ENCODE data around the gene TLE7. TPM values are rescaled to one million over a fixed set of nuclear protein-coding genes. Genes with fewer than 3 reads are reported as not detected.
A peak's percentile ranks its signal among the peaks of the same experiment; 100 is the strongest.

TLE7 gene
- polyA plus RNA-seq, 6 donors from 2014 or later = not detected

- peaks cover 2 to 6% (median 4%) of the 10 kb centered on the region in 3 donors for H3K4me1 Mint-ChIP-seq
- peaks cover 4 to 23% (median 16%) of the 10 kb centered on the region in 7 donors for H3K9me3 Mint-ChIP-seq
- no peak overlapping the region for H3K4me3 Mint-ChIP-seq
- no peak overlapping the region for H3K27ac Mint-ChIP-seq
- DNase-seq (no peak), ATAC-seq (ENCODE audit: low read depth in 2 of 2) (no peak)
- peaks cover 0 to 4% of the 10 kb centered on the region in 2 donors for H3K36me3 Mint-ChIP-seq
- peaks cover 10 to 45% (median 43%) of the 10 kb centered on the region in 3 donors for H3K27me3 Mint-ChIP-seq
These were observed 1.0 kb downstream of the TLE7 start for GRCh38 chr16:71440669-71441347.

GRCh38 chr16:71439523-71439922 is 2.3 kb downstream of the TLE7 start:
- peaks cover 4 to 11% (median 10%) of the 10 kb centered on the region in 7 donors for H3K9me3 Mint-ChIP-seq
- ATAC-seq (ENCODE audit: low read depth in 2 of 2) (no peak), DNase-seq (no peak)
- peaks cover 13 to 45% (median 45%) of the 10 kb centered on the region in 3 donors for H3K27me3 Mint-ChIP-seq
- H3K4me3 Mint-ChIP-seq = no peak overlapping the region
- H3K27ac Mint-ChIP-seq = no peak overlapping the region
- no peaks in the 10 kb centered on the region for H3K36me3 Mint-ChIP-seq
- H3K4me1 Mint-ChIP-seq = peaks cover 2 to 6% (median 4%) of the 10 kb centered on the region in 3 donors

- Mint-ChIP-seq H3K27ac (no peak overlapping the region), H3K27me3 (peaks cover 18 to 72% (median 63%) of the 10 kb centered on the region in 3 donors), H3K4me3 (peak overlapping the region in 1 of 8 donors; percentile 13), H3K36me3 (no peaks in the 10 kb centered on the region), H3K9me3 (peaks cover 0 to 6% (median 0%) of the 10 kb centered on the region in 7 donors), H3K4me1 (peaks cover 2 to 6% (median 4%) of the 10 kb centered on the region in 3 donors)
- DNase-seq (no peak), ATAC-seq (ENCODE audit: low read depth in 2 of 2) (no peak)
These were observed 5.4 kb downstream of the TLE7 start for GRCh38 chr16:71436473-71436872.

- peaks cover 27 to 76% (median 62%) of the 10 kb centered on the region in 3 donors for H3K27me3 Mint-ChIP-seq
- H3K9me3 Mint-ChIP-seq = peaks cover 0 to 11% (median 8%) of the 10 kb centered on the region in 7 donors
- no peaks in the 10 kb centered on the region for H3K4me1 Mint-ChIP-seq
- no peak overlapping the region for H3K27ac Mint-ChIP-seq
- ATAC-seq (ENCODE audit: low read depth in 2 of 2) = no peak
- DNase-seq = no peak
- H3K36me3 Mint-ChIP-seq = no peaks in the 10 kb centered on the region
- H3K4me3 Mint-ChIP-seq = no peak overlapping the region
These were observed 8.9 kb downstream of the TLE7 start for GRCh38 chr16:71432906-71433305.

GRCh38 chr16:71431991-71432390 is 9.9 kb downstream of the TLE7 start:
- DNase-seq (no peak), ATAC-seq (ENCODE audit: low read depth in 2 of 2) (no peak)
- Mint-ChIP-seq H3K4me1 (no peaks in the 10 kb centered on the region), H3K9me3 (peaks cover 0 to 13% (median 9%) of the 10 kb centered on the region in 7 donors), H3K36me3 (no peaks in the 10 kb centered on the region), H3K27ac (no peak overlapping the region), H3K27me3 (peaks cover 26 to 71% (median 62%) of the 10 kb centered on the region in 3 donors), H3K4me3 (no peak overlapping the region)

GRCh38 chr16:71431176-71431575 is 10.7 kb downstream of the TLE7 start:
- Mint-ChIP-seq H3K27me3 (peaks cover 24 to 71% (median 62%) of the 10 kb centered on the region in 3 donors), H3K36me3 (no peaks in the 10 kb centered on the region), H3K27ac (no peak overlapping the region), H3K4me1 (peaks cover 3 to 6% (median 3%) of the 10 kb centered on the region in 3 donors), H3K4me3 (no peak overlapping the region), H3K9me3 (peaks cover 0 to 13% (median 9%) of the 10 kb centered on the region in 7 donors)
- ATAC-seq (ENCODE audit: low read depth in 2 of 2) (no peak), DNase-seq (no peak)

- no peak for ATAC-seq (ENCODE audit: low read depth in 2 of 2)
- H3K9me3 Mint-ChIP-seq = peaks cover 0 to 13% (median 9%) of the 10 kb centered on the region in 7 donors
- peaks cover 20 to 71% (median 63%) of the 10 kb centered on the region in 3 donors for H3K27me3 Mint-ChIP-seq
- no peak overlapping the region for H3K27ac Mint-ChIP-seq
- H3K4me1 Mint-ChIP-seq = peaks cover 5 to 7% (median 6%) of the 10 kb centered on the region in 3 donors
- DNase-seq = no peak
- H3K4me3 Mint-ChIP-seq = no peak overlapping the region
- no peaks in the 10 kb centered on the region for H3K36me3 Mint-ChIP-seq
These were observed 11.1 kb downstream of the TLE7 start for GRCh38 chr16:71430744-71431143.

- DNase-seq (no peak), ATAC-seq (ENCODE audit: low read depth in 2 of 2) (no peak)
- Mint-ChIP-seq H3K4me1 (peaks cover 5 to 9% (median 6%) of the 10 kb centered on the region in 3 donors), H3K36me3 (no peaks in the 10 kb centered on the region), H3K4me3 (no peak overlapping the region), H3K27ac (peak overlapping the region in 1 of 6 donors; percentile 59), H3K27me3 (peaks cover 27 to 81% (median 75%) of the 10 kb centered on the region in 3 donors), H3K9me3 (peaks cover 0 to 15% (median 9%) of the 10 kb centered on the region in 7 donors)
These were observed 12.3 kb downstream of the TLE7 start for GRCh38 chr16:71429581-71429980.

GRCh38 chr16:71428883-71429282 is 13.0 kb downstream of the TLE7 start:
- H3K4me1 Mint-ChIP-seq = peaks cover 5 to 10% (median 9%) of the 10 kb centered on the region in 3 donors
- H3K27ac Mint-ChIP-seq = no peak overlapping the region
- H3K36me3 Mint-ChIP-seq = no peaks in the 10 kb centered on the region
- no peak overlapping the region for H3K4me3 Mint-ChIP-seq
- H3K9me3 Mint-ChIP-seq = peaks cover 0 to 17% (median 9%) of the 10 kb centered on the region in 7 donors
- H3K27me3 Mint-ChIP-seq = peaks cover 24 to 88% (median 76%) of the 10 kb centered on the region in 3 donors
- no peak for ATAC-seq (ENCODE audit: low read depth in 2 of 2)
- no peak for DNase-seq

GRCh38 chr16:71428385-71428784 is 13.5 kb downstream of the TLE7 start:
- Mint-ChIP-seq H3K27ac (no peak overlapping the region), H3K9me3 (peaks cover 0 to 17% (median 9%) of the 10 kb centered on the region in 7 donors), H3K4me1 (peaks cover 5 to 10% (median 9%) of the 10 kb centered on the region in 3 donors), H3K27me3 (peaks cover 22 to 92% (median 73%) of the 10 kb centered on the region in 3 donors), H3K4me3 (no peak overlapping the region), H3K36me3 (no peaks in the 10 kb centered on the region)
- ATAC-seq (ENCODE audit: low read depth in 2 of 2) (no peak), DNase-seq (no peak)

GRCh38 chr16:71426880-71427615 is 14.8 kb downstream of the TLE7 start:
- DNase-seq (no peak), ATAC-seq (ENCODE audit: low read depth in 2 of 2) (no peak)
- Mint-ChIP-seq H3K27ac (peak overlapping the region in 3 of 6 donors; percentile 48 to 87 (median 74)), H3K4me1 (peaks cover 5 to 10% (median 9%) of the 10 kb centered on the region in 3 donors), H3K9me3 (peaks cover 0 to 17% (median 9%) of the 10 kb centered on the region in 7 donors), H3K4me3 (peak overlapping the region in 3 of 8 donors; percentile 65 to 85 (median 74)), H3K36me3 (no peaks in the 10 kb centered on the region), H3K27me3 (peaks cover 22 to 80% (median 62%) of the 10 kb centered on the region in 3 donors)

GRCh38 chr16:71426069-71426879 is 15.6 kb downstream of the TLE7 start:
- H3K4me3 Mint-ChIP-seq = peak overlapping the region in 4 of 8 donors; percentile 10 to 85 (median 62)
- ATAC-seq (ENCODE audit: low read depth in 2 of 2) (peak; percentile 9 to 28), DNase-seq (no peak)
- H3K27me3 Mint-ChIP-seq = peaks cover 22 to 72% (median 57%) of the 10 kb centered on the region in 3 donors
- peaks cover 0 to 17% (median 9%) of the 10 kb centered on the region in 7 donors for H3K9me3 Mint-ChIP-seq
- H3K36me3 Mint-ChIP-seq = no peaks in the 10 kb centered on the region
- peaks cover 5 to 10% (median 9%) of the 10 kb centered on the region in 3 donors for H3K4me1 Mint-ChIP-seq
- H3K27ac Mint-ChIP-seq = peak overlapping the region in 3 of 6 donors; percentile 48 to 87 (median 74)

- H3K4me1 Mint-ChIP-seq = peaks cover 5 to 10% (median 9%) of the 10 kb centered on the region in 3 donors
- ATAC-seq (ENCODE audit: low read depth in 2 of 2) (no peak), DNase-seq (no peak)
- no peaks in the 10 kb centered on the region for H3K36me3 Mint-ChIP-seq
- no peak overlapping the region for H3K27ac Mint-ChIP-seq
- peak overlapping the region in 3 of 8 donors; percentile 45 to 61 (median 54) for H3K4me3 Mint-ChIP-seq
- peaks cover 0 to 17% (median 9%) of the 10 kb centered on the region in 7 donors for H3K9me3 Mint-ChIP-seq
- peaks cover 19 to 66% (median 62%) of the 10 kb centered on the region in 3 donors for H3K27me3 Mint-ChIP-seq
These were observed 16.1 kb downstream of the TLE7 start for GRCh38 chr16:71425746-71426068.
